Hepatocyte (in vitro differentiated cells): ENCODE data around the gene SOS1. TPM values are rescaled to one million over a fixed set of nuclear protein-coding genes. Genes with fewer than 3 reads are reported as not detected.

ENCODE experiments used
- DNase-seq: peaks from one replicate; pipeline ENCODE4 v3.0.0-alpha.2; 2016; ENCODE audit warnings: low spot score
- H2AFZ ChIP-seq: fragments of 200-600 bp; sonication (generic); 2 replicates; pipeline ENCODE4 v1.6.0; 2016; ENCODE audit warnings: antibody characterized with exemption, mild to moderate bottlenecking
- H3K27ac ChIP-seq: fragments of 200-600 bp; sonication (generic); 2 replicates; pipeline ENCODE4 v1.5.1; 2016; ENCODE audit warnings: mild to moderate bottlenecking
- H3K27me3 ChIP-seq: fragments of 200-600 bp; sonication (generic); 2 replicates; pipeline ENCODE4 v1.6.1; 2016
- H3K36me3 ChIP-seq: fragments of 200-600 bp; sonication (generic); replicated peaks from 2 replicates; pipeline ENCODE4 v1.5.1; 2016; ENCODE audit warnings: low read depth; ENCODE audit not compliant: insufficient read depth
- H3K4me1 ChIP-seq: fragments of 200-600 bp; sonication (generic); 2 replicates; pipeline ENCODE4 v1.5.1; 2016; ENCODE audit warnings: mild to moderate bottlenecking, moderate library complexity; ENCODE audit not compliant: insufficient read depth
- H3K4me2 ChIP-seq: fragments of 200-600 bp; sonication (generic); 2 replicates; pipeline ENCODE4 v1.6.0; 2016
- H3K4me3 ChIP-seq: fragments of 200-600 bp; sonication (generic); 2 replicates; pipeline ENCODE4 v1.5.1; 2016; ENCODE audit warnings: mild to moderate bottlenecking
- H3K79me2 ChIP-seq: fragments of 200-600 bp; sonication (generic); 2 replicates; pipeline ENCODE4 v1.6.0; 2017; ENCODE audit warnings: mild to moderate bottlenecking
- H3K9me2 ChIP-seq: fragments of 200-600 bp; sonication (generic); replicated peaks from 2 replicates; pipeline ENCODE4 v1.6.0; 2017; ENCODE audit warnings: mild to moderate bottlenecking; ENCODE audit not compliant: insufficient read depth
- H3K9me3 ChIP-seq: fragments of 200-600 bp; sonication (generic); 2 replicates; pipeline ENCODE4 v1.5.1; 2016; ENCODE audit warnings: low read depth, mild to moderate bottlenecking
- H4K20me1 ChIP-seq: fragments of 200-600 bp; sonication (generic); 2 replicates; pipeline ENCODE4 v1.6.0; 2016; ENCODE audit warnings: mild to moderate bottlenecking; ENCODE audit not compliant: insufficient read depth, poor library complexity, severe bottlenecking
- EZH2 ChIP-seq: fragments of 200-600 bp; sonication (generic); IDR thresholded peaks from 2 replicates; pipeline ENCODE4 v1.6.1; 2016; ENCODE audit warnings: antibody characterized with exemption, mild to moderate bottlenecking, borderline replicate concordance
- EZH2phosphoT487 ChIP-seq: fragments of 200-600 bp; sonication (generic); IDR thresholded peaks from one replicate; pipeline ENCODE4 v1.6.1; 2018; ENCODE audit warnings: antibody characterized with exemption, mild to moderate bottlenecking, low read depth, moderate library complexity; ENCODE audit not compliant: unreplicated experiment, severe bottlenecking
- WGBS: methylation state at CpG from one replicate; pipeline ENCODE4 v1.1.6; 2016; ENCODE audit warnings: low lambda C conversion rate; ENCODE audit errors: missing lambda C conversion rate; 5-methylcytosine and 5-hydroxymethylcytosine counted together
- polyA plus RNA-seq: library from polyadenylated mRNA; unstranded; fragments of >200 nt; fragmentation: Nextera tagmentation; extraction: Ambion mirVana; gene quantifications from 2 replicates; pipeline ENCODE4 v1.2.1, GENCODE V29; 2016
- total RNA-seq: library from RNA; depleted of rRNA; stranded (reverse); fragments of >200 nt; gene quantifications from 2 replicates; pipeline ENCODE4 v1.2.3, GENCODE V29; 2014
- TF ChIP-seq, protein P1 (sequence below): fragments of 200-600 bp; sonication (generic); IDR thresholded peaks from 2 replicates; pipeline ENCODE4 v1.5.1; 2016; ENCODE audit warnings: antibody characterized with exemption, mild to moderate bottlenecking; ENCODE audit not compliant: poor library complexity

SOS1 gene
- total and polyA plus RNA-seq, 2 experiments from 2014 or later = 11.9 to 48.4 TPM

DNA sequence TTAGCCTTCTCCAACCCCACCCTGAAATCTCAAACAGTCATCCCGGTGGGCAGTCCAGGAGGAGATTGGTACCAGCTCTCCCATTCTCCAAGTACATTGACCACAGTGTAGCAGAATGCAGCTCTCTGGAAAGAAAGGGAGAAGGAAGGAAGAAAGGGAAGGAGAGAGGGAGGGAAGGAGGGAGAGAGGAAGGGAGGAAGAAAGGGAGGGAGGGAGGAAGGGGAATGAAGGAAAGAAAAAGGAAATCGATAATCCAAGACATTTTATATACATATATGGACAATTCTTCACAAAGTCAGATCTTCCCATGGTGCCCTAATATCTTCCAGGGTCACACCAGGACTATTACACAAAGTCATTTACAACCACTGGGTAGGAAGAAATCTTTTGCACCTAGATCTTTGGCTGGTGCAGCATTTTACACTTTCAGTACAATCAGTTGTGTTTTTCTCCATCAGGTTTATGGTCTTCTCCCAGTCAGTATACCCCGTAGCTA lies 172.4 kb downstream of the SOS1 start:
- Histone ChIP-seq H3K4me2 (no peak overlapping the region), H2AFZ (no peak overlapping the region), H3K27ac (no peak overlapping the region), H4K20me1 (no peaks in the 10 kb centered on the region), H3K4me3 (no peak overlapping the region), H3K36me3 (no peaks in the 10 kb centered on the region), H3K27me3 (no peaks in the 10 kb centered on the region), H3K79me2 (no peaks in the 10 kb centered on the region), H3K9me3 (no peaks in the 10 kb centered on the region), H3K9me2 (no peaks in the 10 kb centered on the region), H3K4me1 (no peaks in the 10 kb centered on the region)
- no peak for DNase-seq
- WGBS = 88% methylated on average over 3 of the region's 3 CpGs
- TF ChIP-seq EZH2phosphoT487 = no peak
- TF ChIP-seq, protein P1, sequence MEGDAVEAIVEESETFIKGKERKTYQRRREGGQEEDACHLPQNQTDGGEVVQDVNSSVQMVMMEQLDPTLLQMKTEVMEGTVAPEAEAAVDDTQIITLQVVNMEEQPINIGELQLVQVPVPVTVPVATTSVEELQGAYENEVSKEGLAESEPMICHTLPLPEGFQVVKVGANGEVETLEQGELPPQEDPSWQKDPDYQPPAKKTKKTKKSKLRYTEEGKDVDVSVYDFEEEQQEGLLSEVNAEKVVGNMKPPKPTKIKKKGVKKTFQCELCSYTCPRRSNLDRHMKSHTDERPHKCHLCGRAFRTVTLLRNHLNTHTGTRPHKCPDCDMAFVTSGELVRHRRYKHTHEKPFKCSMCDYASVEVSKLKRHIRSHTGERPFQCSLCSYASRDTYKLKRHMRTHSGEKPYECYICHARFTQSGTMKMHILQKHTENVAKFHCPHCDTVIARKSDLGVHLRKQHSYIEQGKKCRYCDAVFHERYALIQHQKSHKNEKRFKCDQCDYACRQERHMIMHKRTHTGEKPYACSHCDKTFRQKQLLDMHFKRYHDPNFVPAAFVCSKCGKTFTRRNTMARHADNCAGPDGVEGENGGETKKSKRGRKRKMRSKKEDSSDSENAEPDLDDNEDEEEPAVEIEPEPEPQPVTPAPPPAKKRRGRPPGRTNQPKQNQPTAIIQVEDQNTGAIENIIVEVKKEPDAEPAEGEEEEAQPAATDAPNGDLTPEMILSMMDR = no peak
- no peak for TF ChIP-seq EZH2

- H3K4me1 ChIP-seq = no peaks in the 10 kb centered on the region
- H3K9me3 ChIP-seq = no peaks in the 10 kb centered on the region
- no peak overlapping the region for H2AFZ ChIP-seq
- TF ChIP-seq, protein P1 = peak; percentile 62
- no peak for TF ChIP-seq EZH2
- no peaks in the 10 kb centered on the region for H3K27me3 ChIP-seq
- no peaks in the 10 kb centered on the region for H3K9me2 ChIP-seq
- no peak overlapping the region for H3K4me2 ChIP-seq
- H3K4me3 ChIP-seq = no peak overlapping the region
- no peaks in the 10 kb centered on the region for H3K79me2 ChIP-seq
- no peaks in the 10 kb centered on the region for H4K20me1 ChIP-seq
- no peak overlapping the region for H3K27ac ChIP-seq
- DNase-seq = peak; percentile 85
- H3K36me3 ChIP-seq = no peaks in the 10 kb centered on the region
- 44% methylated on average over 11 of the region's 11 CpGs for WGBS
These were observed 173.3 kb downstream of the SOS1 start for GRCh38 chr2:38947241-38948239.

DNA sequence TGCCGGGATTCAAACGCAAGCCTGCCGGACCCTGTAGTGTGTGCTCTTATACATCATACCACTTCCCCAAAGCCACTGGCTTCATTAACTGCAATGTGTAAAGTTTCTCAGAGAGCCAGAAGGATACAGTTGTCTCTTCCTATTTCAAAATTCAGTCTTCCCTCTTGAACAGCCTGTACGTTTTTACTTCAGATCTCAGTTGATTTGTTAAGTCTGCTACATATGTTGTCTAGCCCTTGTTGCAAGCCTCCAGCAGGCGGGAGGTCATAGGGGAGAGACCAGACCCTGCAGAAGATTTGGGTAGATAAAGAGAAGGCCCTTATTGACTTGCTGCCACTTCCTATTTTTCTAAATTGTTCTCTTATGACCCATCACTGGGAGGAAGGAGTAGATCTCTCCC lies 174.9 kb downstream of the SOS1 start:
- no peaks in the 10 kb centered on the region for H3K36me3 ChIP-seq
- H3K9me2 ChIP-seq = no peaks in the 10 kb centered on the region
- no peaks in the 10 kb centered on the region for H3K9me3 ChIP-seq
- no peaks in the 10 kb centered on the region for H4K20me1 ChIP-seq
- TF ChIP-seq, protein P1 = no peak
- no peak for TF ChIP-seq EZH2phosphoT487
- no peak for TF ChIP-seq EZH2
- H2AFZ ChIP-seq = no peak overlapping the region
- no peak overlapping the region for H3K4me2 ChIP-seq
- H3K27me3 ChIP-seq = no peaks in the 10 kb centered on the region
- 80% methylated on average over 5 of the region's 5 CpGs for WGBS
- H3K27ac ChIP-seq = no peak overlapping the region
- no peak overlapping the region for H3K4me3 ChIP-seq
- no peak for DNase-seq
- H3K4me1 ChIP-seq = no peaks in the 10 kb centered on the region
- no peaks in the 10 kb centered on the region for H3K79me2 ChIP-seq
